SKM-1 treated with dmso at 0.1 percent for 144 hours (cell line): Measurements from ENCODE around the gene PDIA4.

Experiments used
- DNase-seq: peaks from one replicate; lab custom pipeline; 2025; ENCODE audit not compliant: unreplicated experiment; lab: John Stamatoyannopoulos, UW

The PDIA4 gene

DNA sequence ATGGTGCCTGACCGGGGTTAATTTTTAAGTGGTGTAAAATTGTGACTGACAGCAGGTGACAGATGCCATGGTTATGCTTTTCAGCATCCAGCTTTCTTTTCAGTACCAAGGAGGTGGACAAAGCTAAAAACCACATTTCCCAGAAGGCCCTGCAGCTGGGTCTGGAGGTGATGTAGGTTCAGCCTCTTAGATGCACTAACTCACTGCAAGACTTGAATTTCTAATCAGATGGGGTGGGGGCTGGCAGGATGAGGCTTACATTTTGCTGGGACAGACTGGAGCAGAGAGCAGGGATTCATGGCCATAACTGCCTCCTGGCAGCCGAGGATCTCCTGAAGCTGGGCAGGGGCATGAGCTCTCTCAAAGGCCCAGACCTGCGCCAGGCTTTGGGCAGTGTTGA, 52.4 kb downstream of the PDIA4 start:
- no peak for DNase-seq

DNA sequence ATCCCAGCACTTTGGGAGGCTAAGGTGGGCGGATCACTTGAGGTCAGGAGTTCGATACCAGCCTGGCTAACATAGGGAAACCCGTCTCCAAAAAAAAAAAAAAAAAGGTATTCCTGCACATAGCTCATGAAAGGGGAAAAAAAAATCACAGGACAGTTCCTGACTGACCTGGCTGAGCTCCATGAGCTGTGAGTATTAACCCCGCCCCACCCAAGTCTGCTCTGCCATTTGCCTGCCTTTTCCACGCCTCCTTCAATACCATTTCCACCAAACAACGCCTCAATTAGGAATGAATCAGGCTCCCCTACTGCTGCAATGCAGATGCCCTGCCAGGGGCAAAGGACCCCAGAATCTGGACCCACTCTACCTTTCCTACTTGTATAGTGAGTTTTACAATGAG, 55.0 kb downstream of the PDIA4 start:
- no peak for DNase-seq

DNA sequence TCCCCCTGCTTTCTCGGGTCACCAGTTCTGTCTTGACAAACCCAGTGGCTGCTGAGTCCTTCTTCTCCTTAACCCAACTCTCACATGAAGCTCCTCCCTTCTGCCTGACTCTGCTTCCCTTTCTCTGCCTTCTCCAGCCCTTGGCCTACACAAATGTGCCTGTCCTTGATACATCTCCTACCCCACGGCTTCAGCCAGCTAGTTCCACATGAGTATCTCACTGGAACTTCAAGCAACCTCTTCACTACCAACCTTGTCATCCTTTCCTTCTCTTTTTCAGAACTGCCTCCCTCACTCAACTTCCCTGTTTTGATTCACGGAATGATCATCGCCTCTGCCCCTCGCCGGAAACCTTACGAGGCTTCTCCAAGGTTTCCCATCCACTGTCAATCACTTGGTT, 55.9 kb downstream of the PDIA4 start:
- DNase-seq: peak; percentile 57

DNA sequence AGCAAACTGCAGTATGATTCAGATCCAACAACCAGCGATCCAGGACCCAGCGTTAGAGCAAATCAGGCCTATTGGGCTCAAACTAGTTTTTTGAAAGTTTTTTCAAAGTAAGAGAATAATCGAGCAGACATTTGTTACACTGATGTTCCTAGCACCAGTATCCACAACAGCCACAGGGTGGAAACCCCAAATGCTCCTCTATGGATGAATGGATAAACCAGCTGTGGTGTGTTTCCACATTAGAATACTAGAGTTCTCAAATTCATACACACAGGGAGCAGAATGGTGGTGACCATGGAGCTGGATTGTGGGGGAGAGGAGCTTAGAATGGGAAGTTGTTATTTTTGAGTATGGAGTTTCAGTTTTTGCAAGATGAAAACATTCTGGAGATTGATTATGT, 60.7 kb downstream of the PDIA4 start:
- no peak for DNase-seq

- no peak for DNase-seq
Observed at GRCh38 chr7:148967032-148967372, 61.3 kb downstream of the PDIA4 start.

GRCh38 chr7:148964483-148965267, 63.6 kb downstream of the PDIA4 start:
- no peak for DNase-seq

GRCh38 chr7:148963583-148964482, 64.5 kb downstream of the PDIA4 start:
- DNase-seq: no peak

- peak; percentile 54 for DNase-seq
Observed at GRCh38 chr7:148962823-148963582, 65.3 kb downstream of the PDIA4 start.

GRCh38 chr7:148962440-148962822, 65.9 kb downstream of the PDIA4 start:
- DNase-seq: no peak

DNA sequence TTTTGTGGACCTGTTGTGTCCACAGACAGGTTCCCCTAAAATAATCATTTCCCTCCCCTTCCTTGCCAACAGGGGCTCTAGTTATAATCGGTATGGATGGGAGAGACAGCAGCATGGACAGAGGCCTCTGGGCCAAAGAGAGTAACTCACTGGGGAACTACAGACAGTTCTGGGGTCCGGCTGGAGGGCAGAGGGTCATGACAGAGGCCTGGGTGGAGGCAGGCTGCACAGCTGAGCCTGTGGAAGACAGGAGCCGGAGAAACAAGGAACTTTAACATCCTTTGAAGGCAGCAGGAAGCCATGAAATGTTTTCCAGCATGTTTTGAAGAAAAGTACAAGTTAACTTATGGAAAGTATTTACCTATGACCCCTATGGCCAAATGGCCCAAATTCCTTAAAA, 68.6 kb downstream of the PDIA4 start:
- DNase-seq: no peak

GRCh38 chr7:148958061-148958460, 70.2 kb downstream of the PDIA4 start:
- DNase-seq: no peak

GRCh38 chr7:148954766-148955165, 73.5 kb downstream of the PDIA4 start:
- no peak for DNase-seq

GRCh38 chr7:148953676-148954075, 74.6 kb downstream of the PDIA4 start:
- DNase-seq: no peak
